Stimulated activated CD8-positive, alpha-beta memory T cell treated with anti-CD3 and anti-CD28 coated beads, Interleukin-12 subunit alpha, Interleukin-12 subunit beta, amount 100 ng/mL, for 24 hours (primary cell): ENCODE measurements around the gene RAP1GAP.

Source experiments
- DNase-seq: peaks from one replicate; pipeline ENCODE4 v3.0.0-alpha.2; 2020; ENCODE audit errors: extremely low read depth

RAP1GAP gene

GRCh38 chr1:21662426-21663247 is 6.5 kb downstream of the RAP1GAP start:
- no peak for DNase-seq

- DNase-seq: no peak
These were observed 7.3 kb downstream of the RAP1GAP start for GRCh38 chr1:21661886-21662285.

GRCh38 chr1:21659924-21660326 is 9.2 kb downstream of the RAP1GAP start:
- no peak for DNase-seq

DNA sequence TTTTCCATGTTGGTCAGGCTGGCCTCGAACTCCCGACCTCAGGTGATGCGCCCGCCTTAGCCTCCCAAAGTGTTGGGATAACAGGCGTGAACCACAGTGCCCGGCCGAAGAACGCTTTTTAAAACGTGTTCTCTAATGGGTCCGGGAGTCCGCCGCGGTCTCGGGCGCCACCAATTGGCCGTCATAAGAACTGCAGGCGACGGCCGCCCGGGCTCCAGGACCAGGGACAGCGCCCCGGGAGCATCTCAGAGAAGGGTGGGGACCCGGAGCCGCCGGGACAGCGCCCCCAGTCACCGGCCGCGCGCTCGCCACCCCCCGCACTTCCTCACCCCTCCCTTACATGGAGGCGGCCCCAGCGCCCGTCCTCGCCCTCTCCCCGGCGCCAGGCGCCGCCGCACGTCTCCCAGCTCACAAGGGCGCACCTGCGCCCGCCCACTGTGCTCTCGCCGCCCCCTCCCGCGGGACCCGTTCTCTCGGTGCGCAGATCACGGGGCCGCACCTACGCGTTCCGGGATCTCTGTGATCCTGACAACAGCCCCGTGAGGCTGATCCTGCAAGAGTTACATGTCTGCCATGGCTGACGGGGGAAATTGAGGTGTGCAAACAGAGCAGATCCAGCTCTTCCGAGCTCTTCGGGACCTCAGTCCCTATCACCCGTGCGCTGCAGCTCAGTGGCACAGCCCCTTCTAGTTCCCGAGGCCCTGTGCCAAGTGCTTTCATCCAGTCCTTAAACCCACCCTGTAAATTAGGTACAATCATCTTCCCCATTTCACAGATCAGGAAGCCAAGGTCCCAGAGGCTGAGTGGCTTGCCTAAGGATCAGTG is 9.8 kb downstream of the RAP1GAP start:
- DNase-seq: peak; percentile 31

DNA sequence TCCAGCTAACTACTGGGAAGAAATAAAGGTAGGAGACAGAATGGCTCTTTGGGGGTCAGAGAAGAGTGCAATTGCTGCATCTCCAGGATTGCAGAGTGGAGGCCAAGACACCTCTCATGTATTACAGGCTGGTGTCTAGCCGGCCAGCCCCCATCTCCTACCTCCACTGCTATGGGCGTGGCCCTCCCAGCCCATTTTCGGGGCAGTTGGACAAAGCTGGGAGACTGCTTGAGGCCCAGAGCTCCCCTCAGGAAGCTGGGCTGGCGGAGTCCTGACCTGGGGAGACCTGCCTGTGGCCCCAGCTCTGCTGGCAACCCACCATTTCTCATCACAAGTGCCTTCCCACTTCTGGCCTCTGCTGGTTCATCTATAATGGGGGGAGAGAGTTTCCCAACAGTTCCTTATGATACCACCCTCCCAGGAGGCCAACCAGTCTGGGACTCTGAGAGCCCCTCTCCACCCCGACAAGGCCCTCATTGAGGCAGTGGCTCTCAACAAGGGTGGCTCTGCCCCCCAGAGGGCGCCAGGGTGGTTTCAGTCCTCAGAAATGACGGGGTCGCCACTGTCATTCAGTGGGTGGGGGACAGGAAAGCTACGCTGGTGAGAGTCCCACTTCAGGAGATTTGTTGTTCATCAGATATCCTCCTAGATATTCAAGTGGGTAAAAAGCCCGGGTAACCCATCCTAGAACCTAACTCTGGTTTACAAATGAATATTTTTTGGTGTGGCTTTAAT is 11.5 kb downstream of the RAP1GAP start:
- no peak for DNase-seq

DNA sequence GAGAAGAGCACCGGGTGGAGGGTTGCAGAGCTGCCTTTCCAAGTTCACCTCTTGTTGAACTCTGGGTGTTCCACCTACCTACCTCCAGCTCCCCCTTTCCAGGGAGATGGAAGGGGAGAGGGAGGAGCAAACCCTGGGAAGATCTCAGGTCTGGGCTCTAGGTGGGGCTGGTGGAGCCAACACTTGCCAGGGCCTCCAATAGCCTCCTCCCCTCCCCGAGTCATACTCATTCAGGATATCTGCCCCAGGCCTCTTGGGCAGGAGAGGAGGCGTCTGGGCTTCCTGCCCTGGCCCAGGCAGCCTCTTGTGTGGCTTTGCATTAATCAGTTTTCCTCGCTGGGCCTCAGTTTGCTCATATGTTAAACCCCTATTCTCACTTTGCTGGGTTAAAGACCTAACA is 13.4 kb downstream of the RAP1GAP start:
- no peak for DNase-seq

DNA sequence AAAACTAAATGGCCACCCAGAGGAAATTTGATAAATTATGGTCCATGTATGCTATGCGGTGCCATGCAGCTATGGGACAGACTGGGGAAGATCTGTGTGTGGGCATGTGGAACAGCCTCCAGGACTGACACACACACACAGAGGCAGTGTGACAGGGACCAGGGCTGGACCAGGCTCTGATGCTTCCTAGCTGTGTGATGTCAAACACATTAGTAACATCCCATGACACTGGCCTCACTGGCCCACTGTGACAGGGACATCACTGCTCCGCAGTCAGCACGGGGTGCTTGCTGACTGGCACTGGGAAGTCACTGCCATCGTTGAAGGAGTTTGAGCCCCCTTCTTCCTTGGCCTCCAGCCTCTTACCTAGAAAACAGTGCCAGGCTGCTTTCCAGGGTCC is 13.9 kb downstream of the RAP1GAP start:
- DNase-seq: no peak

GRCh38 chr1:21654209-21654608 is 14.9 kb downstream of the RAP1GAP start:
- no peak for DNase-seq

DNA sequence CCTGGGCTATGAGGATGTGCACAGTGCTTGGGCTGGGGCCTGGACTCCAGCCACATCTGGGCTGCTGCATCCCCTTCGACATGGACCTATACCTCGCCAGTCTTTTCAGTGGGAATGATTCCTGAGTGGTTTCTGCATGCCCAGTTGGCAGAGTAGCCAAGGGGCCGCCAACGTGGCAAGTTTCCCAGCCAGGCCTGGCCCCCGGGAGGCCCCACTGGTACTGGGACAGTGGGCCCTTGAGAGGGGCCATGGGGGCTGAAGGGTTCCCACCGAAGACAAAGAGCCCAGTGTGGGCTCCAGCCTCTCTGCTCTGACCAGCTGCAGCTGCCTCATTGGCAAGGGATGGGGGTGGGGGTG is 15.4 kb downstream of the RAP1GAP start:
- no peak for DNase-seq

- DNase-seq: no peak
These were observed 16.0 kb downstream of the RAP1GAP start for GRCh38 chr1:21652937-21653743.

- DNase-seq: no peak
These were observed 16.8 kb downstream of the RAP1GAP start for GRCh38 chr1:21652101-21652936.

DNA sequence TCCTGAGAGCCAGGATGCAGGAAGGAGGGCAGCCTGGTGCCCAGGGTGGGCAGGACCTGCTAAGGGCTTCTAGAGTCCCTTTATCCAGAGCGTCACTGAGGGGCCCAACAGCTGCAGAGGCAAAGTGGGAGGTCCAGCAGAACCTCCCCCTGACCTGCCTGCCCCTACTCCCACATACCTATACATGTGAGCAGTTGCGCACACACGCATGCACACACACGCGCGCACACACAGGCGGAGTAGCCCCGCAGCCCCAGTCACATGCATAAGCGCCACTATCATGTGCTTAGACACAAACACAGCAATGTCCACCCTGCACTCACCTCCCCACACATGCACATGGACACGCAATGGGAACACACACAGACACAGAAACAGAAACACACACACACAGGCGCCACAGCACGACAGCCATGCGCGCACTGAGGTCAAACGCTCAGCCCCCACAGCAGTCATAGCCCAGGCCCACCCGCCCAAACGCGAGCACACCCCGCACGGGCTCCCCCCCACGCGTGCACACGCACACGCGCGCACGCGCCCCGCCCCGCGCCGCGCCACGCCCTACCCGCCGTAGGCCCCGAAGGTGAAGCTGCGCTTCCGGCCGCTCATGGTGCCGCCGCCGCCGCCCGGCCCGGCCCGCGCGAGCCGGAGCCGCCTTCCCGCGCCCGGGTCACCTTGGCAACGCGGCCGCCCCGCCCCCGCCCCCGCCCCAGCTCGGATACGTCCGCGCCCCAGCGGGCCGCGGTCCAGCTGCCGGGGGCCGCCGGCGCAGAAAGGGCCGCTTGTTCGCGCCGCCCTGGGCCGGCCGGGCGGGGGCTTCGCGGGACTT is 17.7 kb downstream of the RAP1GAP start:
- DNase-seq: no peak

DNA sequence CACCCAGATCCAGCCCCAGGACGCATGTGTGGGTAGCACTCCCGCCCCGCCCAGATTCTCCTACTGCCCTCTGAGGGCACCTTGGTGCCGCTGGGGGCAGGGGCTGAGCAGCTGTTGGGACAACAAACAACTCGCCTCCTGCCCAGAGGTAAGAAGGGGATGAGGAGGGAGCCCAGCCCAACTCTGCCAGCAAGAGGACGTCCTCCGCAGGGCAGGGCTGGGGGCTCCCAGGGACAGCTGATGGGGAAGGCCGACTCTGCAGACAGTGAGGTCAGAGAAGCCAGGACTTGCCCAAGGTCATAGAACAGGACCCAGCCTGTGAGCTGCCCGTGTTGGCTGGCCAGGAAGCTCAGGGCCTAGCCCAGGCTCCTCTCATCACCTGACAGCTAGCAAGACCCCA is 18.8 kb downstream of the RAP1GAP start:
- no peak for DNase-seq

DNA sequence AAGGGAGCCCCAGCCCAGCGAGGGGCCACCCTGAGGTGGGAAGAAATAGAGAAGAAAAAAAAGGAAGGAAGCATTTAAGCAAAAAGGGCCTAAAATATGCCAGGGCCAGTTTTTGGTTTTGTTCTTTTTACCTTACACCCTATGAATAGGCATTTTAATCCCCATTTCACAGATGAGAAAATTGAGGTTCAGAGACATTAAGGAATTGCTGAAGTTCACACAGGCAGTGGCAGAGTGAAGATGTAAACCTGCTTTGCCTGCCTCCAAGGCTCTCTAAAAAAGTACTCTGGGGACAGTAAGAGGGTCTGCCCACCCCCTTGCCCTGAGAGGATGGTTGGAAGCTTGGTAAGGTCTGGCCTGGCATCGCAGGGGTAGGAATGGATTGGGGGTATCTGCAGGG is 19.8 kb downstream of the RAP1GAP start:
- no peak for DNase-seq

DNA sequence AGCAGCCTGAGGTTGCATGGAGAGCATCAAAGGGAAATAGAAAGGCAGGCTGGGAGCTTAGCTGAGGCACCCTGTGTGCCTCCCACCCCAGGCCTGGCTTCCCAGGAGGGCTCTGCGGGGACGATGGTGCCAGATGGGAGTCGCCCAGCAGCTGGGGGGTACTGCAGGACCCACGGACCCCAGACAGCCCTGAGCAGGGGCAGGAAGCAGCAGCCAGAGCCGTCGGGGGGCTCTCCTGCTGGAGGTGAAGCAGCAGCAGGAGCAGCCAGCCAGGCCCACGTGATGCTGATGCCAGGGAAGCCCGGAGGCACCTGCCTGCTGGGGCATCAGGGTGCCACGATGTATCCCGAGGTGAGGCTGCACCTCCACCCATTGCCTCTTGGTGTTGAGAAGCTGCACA is 20.4 kb downstream of the RAP1GAP start:
- DNase-seq: no peak

DNA sequence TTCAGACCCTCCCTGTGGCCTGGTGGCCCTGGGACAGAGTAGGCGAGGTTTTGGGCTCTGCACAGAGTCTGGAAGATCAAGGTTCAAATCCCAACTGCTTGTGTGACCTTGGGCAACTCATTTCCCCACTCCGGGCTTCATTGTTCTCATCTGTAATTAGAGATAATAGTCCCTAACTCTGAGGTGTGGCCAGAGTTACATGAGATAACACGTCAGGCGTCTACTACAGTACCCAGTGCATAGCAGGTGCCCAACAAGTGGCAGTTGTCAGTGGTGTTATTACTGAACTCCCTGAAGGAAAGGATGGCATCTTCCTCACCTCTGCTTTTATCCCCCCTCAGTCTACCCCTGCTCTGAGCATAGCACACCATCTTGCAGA is 20.8 kb downstream of the RAP1GAP start:
- DNase-seq: no peak

DNA sequence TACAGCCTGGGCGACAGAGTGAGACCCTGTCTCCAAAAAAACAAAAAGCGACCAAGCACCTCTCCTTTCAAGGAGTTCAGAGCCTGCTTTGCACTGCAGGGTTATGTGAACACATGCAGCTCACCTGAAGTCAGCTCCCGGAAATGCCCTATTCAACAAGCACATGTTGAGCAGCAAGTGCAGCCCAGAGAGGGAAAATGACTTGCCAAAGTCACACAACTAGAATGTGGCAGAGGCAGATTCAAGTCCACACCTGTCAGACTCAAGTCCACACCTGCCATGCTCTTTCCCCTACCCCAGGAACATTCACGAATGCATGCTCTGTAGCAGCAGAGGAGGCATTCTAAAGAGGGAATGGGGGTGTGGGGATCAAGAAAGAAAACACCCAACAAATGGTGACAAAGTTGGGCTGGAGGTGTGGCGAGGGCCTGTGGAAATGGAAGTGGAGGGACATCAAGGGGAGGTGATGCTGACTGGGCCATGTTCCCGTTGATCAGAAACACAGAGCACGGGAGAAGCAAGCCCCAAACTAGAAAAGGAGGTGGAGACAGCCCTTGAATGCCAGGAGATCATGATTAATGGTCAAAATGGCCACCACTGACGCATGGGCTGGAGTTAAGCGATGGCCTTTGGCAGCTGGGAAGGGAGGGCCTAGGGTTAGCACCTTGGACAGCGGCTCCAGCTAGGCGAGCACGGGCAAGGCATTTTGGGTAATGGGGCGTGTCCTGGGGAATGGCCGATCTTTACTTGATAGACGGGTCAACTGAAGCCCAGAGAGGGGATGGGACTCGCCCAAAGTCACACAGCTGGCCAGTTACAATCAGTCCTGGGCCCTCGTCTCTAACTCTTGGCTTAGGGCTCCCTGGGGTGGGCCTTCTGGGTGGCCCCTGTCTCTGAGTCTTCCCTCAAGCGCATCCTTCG is 21.5 kb downstream of the RAP1GAP start:
- DNase-seq: no peak

- DNase-seq: no peak
These were observed 23.6 kb downstream of the RAP1GAP start for GRCh38 chr1:21645550-21645949.

- no peak for DNase-seq
These were observed 24.3 kb downstream of the RAP1GAP start for GRCh38 chr1:21644906-21645305.
